ENCODE data around the gene S100A1. TPM values are rescaled to one million over a fixed set of nuclear protein-coding genes. Genes with fewer than 3 reads are reported as not detected.

The S100A1 gene
- total and polyA plus RNA-seq, 2 of the 13 experiments (the other 11 are each of a cell fraction or from before 2014, with no cell fraction given), result 120 to 251 TPM

- WGBS (ENCODE audit: low lambda C conversion rate), result 36% methylated on average over 2 of the region's 2 CpGs
- FAIRE-seq (no peak), DNase-seq (ENCODE audit: low spot score) (no peak), ATAC-seq (no peak)
- Histone ChIP-seq H3K4me1 (ENCODE audit: insufficient read depth, low read length) (no peaks in the 10 kb centered on the region), H3K9ac (ENCODE audit: insufficient read depth, low read depth, low read length) (no peak overlapping the region), H2AFZ (ENCODE audit: low read length) (no peak overlapping the region), H3K27me3 (ENCODE audit: control insufficient read depth in 1 of 2, insufficient read depth in 2 of 2, low read length in 2 of 2) (0 out of 5 replicates have a peak, but pooled peaks cover 1 to 3% of the 10 kb centered on the region in 2 experiments), H3K36me3 (replicated peaks in 1 of 2; ENCODE audit: control insufficient read depth in 1 of 2, insufficient read depth in 2 of 2, low read length in 2 of 2) (no peaks in the 10 kb centered on the region), H3K4me2 (ENCODE audit: low read depth, low read length) (no peak overlapping the region), H3K27ac (ENCODE audit: extremely low read length, insufficient read depth, low read length) (no peak overlapping the region), H4K20me1 (ENCODE audit: insufficient read depth, low read length) (no peaks in the 10 kb centered on the region), H3K4me3 (replicated peaks in 1 of 3; ENCODE audit: insufficient read depth in 1 of 3, low read depth in 2 of 3, low read length in 3 of 3) (no peak overlapping the region), H3K79me2 (ENCODE audit: insufficient read depth, low read length) (no peaks in the 10 kb centered on the region), H3K9me3 (ENCODE audit: low read length) (no peaks in the 10 kb centered on the region)
- in situ Hi-C loops (cut with HindIII; ENCODE audit: extremely low pct_ligation_motif_present, low pct_unique_long_range_greater_than_20kb), result no loop called here
- intact Hi-C loops (cut with micrococcal nuclease; ENCODE audit: unreplicated experiment), result no loop called here
- no peak for TF ChIP-seq PITX1 (CRISPR knock-in tag; IDR thresholded peaks at IDR 0.05)
- TF ChIP-seq AHDC1 (CRISPR knock-in tag; IDR thresholded peaks at IDR 0.05; ENCODE audit: borderline replicate concordance), result no peak
- no peak for TF ChIP-seq ZSCAN29 (CRISPR knock-in tag; conservative IDR thresholded peaks at IDR 0.05)
- TF ChIP-seq MXD3 (CRISPR knock-in tag; IDR thresholded peaks at IDR 0.05), result no peak
- TF ChIP-seq NFE2L1 (CRISPR knock-in tag; IDR thresholded peaks at IDR 0.05; ENCODE audit: borderline replicate concordance), result no peak
- TF ChIP-seq HHEX (CRISPR knock-in tag; IDR thresholded peaks at IDR 0.05), result no peak
- no peak for TF ChIP-seq ZBTB42 (CRISPR knock-in tag; IDR thresholded peaks at IDR 0.05)
- TF ChIP-seq ZNF326 (CRISPR knock-in tag; IDR thresholded peaks at IDR 0.05; ENCODE audit: borderline replicate concordance), result no peak
- TF ChIP-seq ERF (CRISPR knock-in tag; IDR thresholded peaks at IDR 0.05), result no peak
- no peak for TF ChIP-seq FOSL2 (CRISPR knock-in tag; IDR thresholded peaks at IDR 0.05)
- no peak for TF ChIP-seq IKZF5 (CRISPR knock-in tag; IDR thresholded peaks at IDR 0.05)
- no peak for TF ChIP-seq ZNF562 (CRISPR knock-in tag; IDR thresholded peaks at IDR 0.05; ENCODE audit: borderline replicate concordance)
- no peak for TF ChIP-seq RAD51 (IDR thresholded peaks at IDR 0.05; ENCODE audit: borderline replicate concordance)
- no peak for TF ChIP-seq ZNF317 (CRISPR knock-in tag; IDR thresholded peaks at IDR 0.05)
- no peak for TF ChIP-seq FOXM1 (CRISPR knock-in tag; IDR thresholded peaks at IDR 0.05)
- TF ChIP-seq PLSCR1 (CRISPR knock-in tag; IDR thresholded peaks at IDR 0.05; ENCODE audit: borderline replicate concordance), result no peak
- BruUV-seq (replicated peaks), result no TSS peak
- ChIA-PET POLR2A (no interaction called here), CTCF (ENCODE audit: low intra/inter-chr PET ratio, low total read pairs) (no interaction called here)
These were observed 44.3 kb upstream of the S100A1 start for GRCh38 chr1:153583976-153584375.
